GM13976 (cell line): Measurements from ENCODE around the gene SRM.

Source experiments
- DNase-seq: peaks from one replicate; pipeline ENCODE4 v3.0.0; 2012; ENCODE audit warnings: low spot score
- in situ Hi-C: fragments of 300-500 bp; cut with MboI; formaldehyde crosslinking; loops from one replicate; pipeline ENCODE4 v1.12.0; 2022; ENCODE audit warnings: low sequenced_read_pairs, mixed read lengths, inconsistent platforms; ENCODE audit not compliant: unreplicated experiment
- TF ChIP-seq, protein P1 (sequence below): IDR thresholded peaks from 2 replicates; pipeline ENCODE4 v1.5.1; 2012; ENCODE audit warnings: borderline replicate concordance, mild to moderate bottlenecking; ENCODE audit not compliant: insufficient read depth; ENCODE audit errors: extremely low read depth, missing control alignments, control extremely low read depth

Gene SRM

DNA sequence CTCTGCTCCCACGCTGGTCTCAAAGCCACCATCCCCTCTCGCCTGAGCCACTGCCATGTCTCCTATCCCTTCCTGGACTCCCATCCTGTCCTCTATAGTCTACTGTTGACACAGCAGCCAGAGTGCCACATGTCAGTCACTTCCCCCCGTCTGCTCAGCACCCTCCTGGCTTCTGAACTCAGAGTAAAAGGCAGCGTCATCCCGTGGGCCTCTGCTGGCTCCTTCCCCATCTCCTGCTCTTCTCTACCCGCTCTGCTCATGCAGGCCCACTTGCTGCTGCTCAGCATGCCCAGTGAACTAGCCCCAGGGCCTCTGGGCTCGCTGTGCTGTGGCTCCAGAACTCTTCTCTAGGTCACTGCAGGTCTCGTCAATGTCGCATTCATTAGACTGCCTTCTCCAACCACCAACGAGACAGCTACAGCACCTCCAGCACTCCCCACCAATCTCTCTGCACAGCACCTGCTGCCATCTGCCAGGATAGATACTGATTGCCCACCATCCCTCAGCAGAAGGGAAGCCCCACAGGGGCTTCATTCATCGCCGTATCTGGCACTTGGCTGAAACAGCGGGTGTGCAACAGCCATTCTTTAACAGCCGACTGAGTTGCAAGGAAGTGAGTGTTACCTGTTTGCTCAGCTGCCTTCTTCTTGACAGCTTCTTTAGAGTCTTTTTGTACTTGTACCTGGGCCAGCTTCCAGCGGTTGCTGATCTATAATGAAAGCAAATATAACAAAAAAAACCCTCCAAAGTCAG lies 11.8 kb upstream of the SRM start:
- in situ Hi-C loops: loop anchor here (25.0 kb wide), 1 partner anchor 566 kb away; no protein-coding TSS in a partner anchor
- TF ChIP-seq, protein P1, sequence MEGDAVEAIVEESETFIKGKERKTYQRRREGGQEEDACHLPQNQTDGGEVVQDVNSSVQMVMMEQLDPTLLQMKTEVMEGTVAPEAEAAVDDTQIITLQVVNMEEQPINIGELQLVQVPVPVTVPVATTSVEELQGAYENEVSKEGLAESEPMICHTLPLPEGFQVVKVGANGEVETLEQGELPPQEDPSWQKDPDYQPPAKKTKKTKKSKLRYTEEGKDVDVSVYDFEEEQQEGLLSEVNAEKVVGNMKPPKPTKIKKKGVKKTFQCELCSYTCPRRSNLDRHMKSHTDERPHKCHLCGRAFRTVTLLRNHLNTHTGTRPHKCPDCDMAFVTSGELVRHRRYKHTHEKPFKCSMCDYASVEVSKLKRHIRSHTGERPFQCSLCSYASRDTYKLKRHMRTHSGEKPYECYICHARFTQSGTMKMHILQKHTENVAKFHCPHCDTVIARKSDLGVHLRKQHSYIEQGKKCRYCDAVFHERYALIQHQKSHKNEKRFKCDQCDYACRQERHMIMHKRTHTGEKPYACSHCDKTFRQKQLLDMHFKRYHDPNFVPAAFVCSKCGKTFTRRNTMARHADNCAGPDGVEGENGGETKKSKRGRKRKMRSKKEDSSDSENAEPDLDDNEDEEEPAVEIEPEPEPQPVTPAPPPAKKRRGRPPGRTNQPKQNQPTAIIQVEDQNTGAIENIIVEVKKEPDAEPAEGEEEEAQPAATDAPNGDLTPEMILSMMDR: no peak
- peak; percentile 11 for DNase-seq

DNA sequence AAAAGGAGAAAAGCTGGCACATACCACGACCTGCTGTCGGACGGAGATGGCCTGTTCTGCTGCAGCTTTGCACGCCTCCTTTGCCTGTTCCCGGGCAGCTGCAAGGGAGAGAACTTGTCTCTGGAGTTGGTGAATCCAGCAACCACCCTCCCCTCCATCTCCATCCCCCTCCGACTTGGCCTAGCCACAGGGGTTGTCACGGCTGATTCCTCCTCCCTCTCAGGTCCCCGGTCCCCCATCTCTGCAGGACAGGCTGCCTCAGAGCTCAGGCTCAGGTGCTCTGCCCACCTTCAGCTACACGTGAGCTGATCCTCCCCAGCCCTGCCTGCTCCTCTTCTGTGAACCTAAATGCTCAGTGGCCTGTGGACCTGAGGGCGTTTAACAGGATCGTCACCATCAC lies 11.1 kb upstream of the SRM start:
- TF ChIP-seq, protein P1: no peak
- in situ Hi-C loops: loop anchor here (25.0 kb wide), 1 partner anchor 566 kb away; no protein-coding TSS in a partner anchor
- peak; percentile 9 for DNase-seq

DNA sequence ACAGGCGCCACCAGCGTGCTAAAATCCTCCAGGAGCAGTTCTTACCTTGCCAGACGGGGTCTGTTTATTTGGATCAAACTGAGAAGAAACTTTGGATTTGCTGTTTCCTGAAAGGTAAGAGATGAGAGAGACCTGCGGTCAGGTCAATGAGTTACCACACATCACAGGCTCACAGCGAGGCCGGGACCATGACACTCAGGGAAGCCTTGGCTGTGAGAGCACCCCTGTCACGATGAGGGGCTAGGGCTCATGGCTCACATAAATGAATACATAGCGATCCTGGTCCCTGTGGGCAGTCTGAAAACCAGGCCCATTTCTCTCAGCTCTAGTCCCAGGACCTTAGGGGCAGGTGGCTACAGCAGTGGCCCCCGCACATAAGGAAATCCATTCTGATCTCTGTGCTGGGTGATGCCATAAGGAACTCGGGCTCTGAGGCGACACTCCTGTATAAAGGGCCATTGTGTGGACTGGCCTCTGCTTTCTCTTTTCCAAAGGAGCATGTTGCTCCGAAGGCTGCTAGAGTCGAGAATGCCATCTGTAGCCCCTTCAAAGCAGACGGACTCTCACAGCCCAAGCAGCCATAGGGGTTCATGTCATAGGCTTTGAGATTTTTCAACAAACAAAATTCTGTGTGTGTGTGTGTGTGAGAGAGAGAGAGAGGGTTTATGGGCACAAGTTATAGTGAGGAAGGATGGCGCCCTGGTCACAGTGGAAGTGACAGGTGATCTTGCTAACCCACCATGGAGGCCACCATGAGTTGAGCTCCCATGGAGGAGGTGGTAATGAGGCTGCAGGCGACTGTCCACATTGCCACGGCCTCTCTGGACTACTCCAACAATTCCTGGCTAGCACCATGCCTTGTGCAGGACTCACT lies 9.0 kb upstream of the SRM start:
- in situ Hi-C loops: loop anchor here (25.0 kb wide), 1 partner anchor 568 kb away; no protein-coding TSS in a partner anchor
- TF ChIP-seq, protein P1: no peak
- DNase-seq: peak; percentile 13

DNA sequence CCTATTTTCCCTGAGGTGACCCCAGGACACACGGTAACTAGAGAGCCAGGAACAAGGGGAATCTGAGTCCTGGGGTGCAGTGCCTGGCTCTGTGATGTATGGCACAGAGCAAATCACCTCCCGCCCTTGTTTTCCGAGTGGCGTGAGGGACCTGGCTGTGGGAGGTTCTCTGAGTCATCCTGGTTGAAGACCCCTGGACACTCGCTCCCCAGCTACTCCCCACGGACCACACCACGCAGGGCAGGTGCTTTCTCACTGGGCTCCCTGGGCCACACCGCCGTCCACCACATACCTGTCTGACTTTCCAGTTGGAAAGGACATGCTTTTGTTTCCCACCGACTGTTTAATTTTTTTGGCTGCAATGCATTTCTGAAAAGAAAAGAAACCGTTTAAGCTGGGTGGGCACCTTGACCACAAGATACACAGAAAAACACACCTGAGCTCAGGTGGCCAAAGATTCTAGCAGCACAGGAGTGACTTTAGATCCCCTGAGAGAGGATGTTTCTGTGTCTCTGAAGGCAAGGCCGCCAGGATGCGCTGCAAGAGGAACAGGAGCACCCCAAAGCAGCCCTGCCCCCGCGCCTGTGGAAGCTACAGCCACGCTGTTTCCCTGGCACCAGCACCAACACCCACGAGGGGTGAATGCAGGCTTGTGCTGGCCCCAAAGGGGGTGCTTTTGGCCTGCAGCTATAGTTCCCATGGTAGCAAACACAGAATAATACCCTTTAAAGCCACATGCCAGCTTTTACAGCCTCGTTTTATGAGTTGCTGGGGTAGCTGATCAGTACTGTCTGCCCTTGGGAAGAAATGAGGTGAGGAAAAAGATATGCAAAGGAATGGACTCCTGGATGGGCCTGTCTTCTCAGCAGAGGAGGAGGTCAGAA lies 8.1 kb upstream of the SRM start:
- in situ Hi-C loops: loop anchor here (25.0 kb wide), 1 partner anchor 569 kb away; no protein-coding TSS in a partner anchor
- TF ChIP-seq, protein P1: no peak
- DNase-seq: peak; percentile 11

DNA sequence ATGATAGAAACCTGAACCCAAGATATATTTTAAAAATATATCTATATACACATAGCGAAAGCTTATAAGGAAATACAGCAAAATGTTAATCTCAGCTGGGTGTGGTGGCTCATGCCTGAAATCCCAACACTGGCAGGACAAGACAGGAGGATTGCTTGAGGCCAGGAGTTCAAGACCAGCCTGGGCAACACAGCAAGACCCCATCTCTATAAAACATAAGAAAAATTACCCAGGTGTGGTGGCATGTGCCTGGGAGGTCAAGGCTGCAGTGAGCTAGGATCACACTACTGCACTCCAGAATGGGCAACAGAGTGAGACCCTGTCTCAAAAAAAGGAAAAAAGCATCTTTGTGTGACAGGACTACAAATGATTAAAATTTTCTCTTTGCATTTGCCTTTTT lies 6.0 kb upstream of the SRM start:
- TF ChIP-seq, protein P1: no peak
- in situ Hi-C loops: loop anchor here (25.0 kb wide), 1 partner anchor 572 kb away; no protein-coding TSS in a partner anchor
- no peak for DNase-seq
